Endothelial cell of umbilical vein (primary cell): ENCODE data around the gene APOBEC3A. TPM values are rescaled to one million over a fixed set of nuclear protein-coding genes. Genes with fewer than 3 reads are reported as not detected.

Experiments
- BruUV-seq: library from RNA; stranded (reverse); fragments of 400-500 nt; replicated peaks from 2 replicates; lab custom pipeline; 2021; lab: Mats Ljungman, UMichigan
- CTCF ChIA-PET: fragments of 300-600, 350-600 bp; sonication (Branson Sonifier 250); formaldehyde crosslinking; loops from one replicate; lab custom pipeline; 2021; ENCODE audit warnings: antibody characterized with exemption, inconsistent platforms; lab: Charles Lee
- POLR2A ChIA-PET: fragments of 300-600, 350-600 bp; sonication (Branson Sonifier 250); formaldehyde crosslinking; loops from one replicate; lab custom pipeline; 2021; ENCODE audit warnings: antibody characterized with exemption, inconsistent platforms; lab: Charles Lee
- DNase-seq: peaks from one replicate; pipeline ENCODE4 v3.0.0-alpha.2; 2011; ENCODE audit warnings: low read depth, low spot score
- FAIRE-seq: peaks from 2 replicates; lab custom pipeline; 2011; peaks lifted over from hg19 to GRCh38; lab: Jason Lieb, UNC
- H2AFZ ChIP-seq: 2 replicates; pipeline ENCODE4 v1.6.0; 2012; ENCODE audit warnings: low read depth, low read length, control low read depth, inconsistent platforms
- H3K27ac ChIP-seq: 2 replicates; pipeline ENCODE4 v1.5.1; 2011; ENCODE audit warnings: low read depth, mild to moderate bottlenecking, control low read depth, low read length, moderate library complexity; ENCODE audit not compliant: insufficient read depth
- H3K27me3 ChIP-seq, 2 experiments: 2 replicates each; pipeline versions ENCODE4 v1.6.0 to v1.6.1; 2011; ENCODE audit warnings: low read length in 2 of 2, mixed read lengths in 1 of 2; ENCODE audit not compliant: control insufficient read depth in 2 of 2, insufficient read depth in 2 of 2
- H3K36me3 ChIP-seq, 2 experiments: 2 replicates in 1 of 2; 3 replicates in 1 of 2; pipeline ENCODE4 v1.5.1; 2011; ENCODE audit warnings: low read length in 2 of 2, mild to moderate bottlenecking in 1 of 2, moderate library complexity in 1 of 2; ENCODE audit not compliant: control insufficient read depth in 2 of 2, insufficient read depth in 2 of 2; ENCODE audit errors: extremely low read depth in 1 of 2
- H3K4me1 ChIP-seq: 3 replicates; pipeline ENCODE4 v1.5.1; 2011; ENCODE audit warnings: mild to moderate bottlenecking, low read length; ENCODE audit not compliant: control insufficient read depth, insufficient read depth; ENCODE audit errors: extremely low read depth
- H3K4me2 ChIP-seq: 2 replicates; pipeline ENCODE4 v1.6.1; 2011; ENCODE audit warnings: low read length, control low read depth, mixed read lengths; ENCODE audit not compliant: insufficient read depth
- H3K4me3 ChIP-seq, 3 experiments: fragments of 200-600 bp in 1 of 3; sonication (generic), shearing (Covaris generic) in 1 of 3; replicated peaks in 1 of 3; 2 replicates each; pipeline ENCODE4 v1.5.1; 2011 to 2016; ENCODE audit warnings: control low read depth in 3 of 3, low read length in 3 of 3, mild to moderate bottlenecking in 2 of 3, inconsistent platforms in 1 of 3, low read depth in 1 of 3, moderate library complexity in 1 of 3; ENCODE audit not compliant: insufficient read depth in 1 of 3
- H3K79me2 ChIP-seq: 2 replicates; pipeline ENCODE4 v1.6.0; 2012; ENCODE audit warnings: low read length, inconsistent platforms; ENCODE audit not compliant: control insufficient read depth, insufficient read depth
- H3K9ac ChIP-seq: replicated peaks from 2 replicates; pipeline ENCODE3; 2011; ENCODE audit warnings: low read length, control low read depth; ENCODE audit not compliant: insufficient read depth; ENCODE audit errors: extremely low read depth
- H3K9me1 ChIP-seq: replicated peaks from 3 replicates; pipeline ENCODE4 v1.6.0; 2011; ENCODE audit warnings: mild to moderate bottlenecking, low read length; ENCODE audit not compliant: control insufficient read depth, insufficient read depth; ENCODE audit errors: extremely low read depth
- H3K9me3 ChIP-seq: replicated peaks from 2 replicates; pipeline ENCODE4 v1.5.1; 2012; ENCODE audit warnings: low read length, inconsistent platforms; ENCODE audit not compliant: control insufficient read depth, insufficient read depth
- H4K20me1 ChIP-seq: replicated peaks from 2 replicates; pipeline ENCODE3; 2011; ENCODE audit warnings: mild to moderate bottlenecking, low read length; ENCODE audit not compliant: control insufficient read depth, insufficient read depth; ENCODE audit errors: extremely low read depth
- EZH2 ChIP-seq: IDR thresholded peaks from 2 replicates; pipeline ENCODE4 v1.6.1; 2012; ENCODE audit warnings: borderline replicate concordance, low read depth, mild to moderate bottlenecking, moderate library complexity, low read length, inconsistent platforms; ENCODE audit not compliant: severe bottlenecking
- FOS ChIP-seq: IDR thresholded peaks from 2 replicates; pipeline ENCODE4 v1.6.1; 2011; ENCODE audit warnings: mild to moderate bottlenecking, low read length, moderate library complexity, borderline replicate concordance; ENCODE audit not compliant: insufficient read depth
- GATA2 ChIP-seq: IDR thresholded peaks from 2 replicates; pipeline ENCODE4 v1.7.0; 2011; ENCODE audit warnings: low read depth, mild to moderate bottlenecking, moderate library complexity, mixed read lengths, low read length; ENCODE audit not compliant: insufficient read length, insufficient read depth
- JUN ChIP-seq: IDR thresholded peaks from 2 replicates; pipeline ENCODE4 v1.6.1; 2011; ENCODE audit warnings: borderline replicate concordance, low read depth; ENCODE audit not compliant: insufficient read length, insufficient read depth
- MYC ChIP-seq: IDR thresholded peaks from one replicate; pipeline ENCODE4 v1.6.1; 2011; ENCODE audit warnings: mild to moderate bottlenecking, low read depth, low read length
- POLR2A ChIP-seq: IDR thresholded peaks from 2 replicates; pipeline ENCODE4 v1.6.1; 2012; ENCODE audit warnings: low read depth, mild to moderate bottlenecking, control low read depth, low read length
- POLR2AphosphoS5 ChIP-seq: IDR thresholded peaks from 2 replicates; pipeline ENCODE4 v1.6.1; 2012; ENCODE audit warnings: low read depth, mild to moderate bottlenecking, control low read depth, low read length, moderate library complexity; ENCODE audit not compliant: insufficient read depth
- dilution Hi-C: fragments of 300-500 bp; cut with MboI; formaldehyde crosslinking; loops from one replicate; pipeline ENCODE4 v1.15.0; 2019; ENCODE audit warnings: low sequenced_read_pairs; ENCODE audit not compliant: extremely low pct_ligation_motif_present
- intact Hi-C: fragments of 100-400 bp; cut with micrococcal nuclease; formaldehyde crosslinking; loops from one replicate; pipeline ENCODE4 v1.10.0; 2022
- polyA plus RNA-seq, 4 experiments: library from polyadenylated mRNA; depleted of rRNA in 3 of 4; stranded (reverse) in 3 of 4; unstranded in 1 of 4; fragments of >200 nt; gene quantifications; 2 replicates each; pipeline versions ENCODE4 v1.2.1 to v1.2.3, GENCODE V29; 2011 to 2012; ENCODE audit warnings: missing spikeins in 1 of 4
- total RNA-seq: library from RNA; stranded (reverse); gene quantifications from 2 replicates; pipeline ENCODE4 v1.2.3, GENCODE V29; 2021
- TF ChIP-seq, protein P1 (sequence below): IDR thresholded peaks from 2 replicates; pipeline ENCODE4 v1.6.1; 2011; ENCODE audit not compliant: insufficient read depth, insufficient read length
- TF ChIP-seq, protein P2 (sequence below), 2 donors: IDR thresholded peaks; 1 replicate in 1 of 2; 2 replicates in 1 of 2; pipeline ENCODE4 v1.5.1; 2011; ENCODE audit warnings: low read length in 2 of 2, mild to moderate bottlenecking in 2 of 2, moderate library complexity in 2 of 2, control low read depth in 1 of 2, inconsistent platforms in 1 of 2, low read depth in 1 of 2; ENCODE audit not compliant: insufficient read depth in 1 of 2; ENCODE audit errors: extremely low read depth in 1 of 2

APOBEC3A gene
- total and polyA plus RNA-seq, 2 donors (not counting 3 experiments of a cell fraction or from before 2014, with no cell fraction given), result not detected

DNA sequence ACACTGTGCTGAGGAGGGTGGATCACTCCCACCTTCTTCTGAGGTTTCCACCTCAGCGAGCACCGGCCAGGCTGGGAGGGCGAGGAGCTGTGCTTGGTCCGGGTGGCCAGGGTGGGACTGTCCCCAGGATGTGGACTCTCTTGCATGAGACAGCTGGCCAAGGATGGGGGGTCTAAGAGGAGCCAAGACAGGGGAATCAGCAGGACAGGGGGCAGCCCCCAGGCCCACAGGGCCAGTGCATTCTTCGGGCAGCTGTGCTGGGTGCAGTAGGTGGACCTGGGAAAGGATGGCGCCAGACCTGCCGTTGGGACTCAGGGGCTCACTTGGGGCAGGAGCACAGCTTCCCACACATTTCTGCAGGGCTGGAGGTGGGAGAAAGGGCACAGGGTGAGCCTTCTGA is 9.5 kb downstream of the APOBEC3A start:
- FAIRE-seq (no peak), DNase-seq (no peak)
- Histone ChIP-seq H3K4me2 (no peak overlapping the region), H3K36me3 (no peaks in the 10 kb centered on the region), H2AFZ (no peak overlapping the region), H3K4me3 (no peak overlapping the region), H3K4me1 (no peaks in the 10 kb centered on the region), H3K27ac (no peak overlapping the region), H3K27me3 (peaks cover 0 to 2% of the 10 kb centered on the region in 2 experiments), H3K9me3 (no peaks in the 10 kb centered on the region), H3K79me2 (no peaks in the 10 kb centered on the region), H3K9ac (no peak overlapping the region), H4K20me1 (no peaks in the 10 kb centered on the region), H3K9me1 (no peaks in the 10 kb centered on the region)
- intact Hi-C loops, result no loop called here
- POLR2A ChIA-PET, result no interaction called here
- CTCF ChIA-PET, result interaction anchor here (0.9 to 1.1 kb wide), 2 partner anchors 97 to 98 kb away, joined by 3 to 5 read pairs; no protein-coding TSS in a partner anchor
- TF ChIP-seq JUN (no peak), POLR2A (no peak), EZH2 (no peak), FOS (no peak), GATA2 (no peak), MYC (no peak), POLR2AphosphoS5 (no peak)
- TF ChIP-seq, protein P1, sequence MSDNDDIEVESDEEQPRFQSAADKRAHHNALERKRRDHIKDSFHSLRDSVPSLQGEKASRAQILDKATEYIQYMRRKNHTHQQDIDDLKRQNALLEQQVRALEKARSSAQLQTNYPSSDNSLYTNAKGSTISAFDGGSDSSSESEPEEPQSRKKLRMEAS, result no peak
- TF ChIP-seq, protein P2, sequence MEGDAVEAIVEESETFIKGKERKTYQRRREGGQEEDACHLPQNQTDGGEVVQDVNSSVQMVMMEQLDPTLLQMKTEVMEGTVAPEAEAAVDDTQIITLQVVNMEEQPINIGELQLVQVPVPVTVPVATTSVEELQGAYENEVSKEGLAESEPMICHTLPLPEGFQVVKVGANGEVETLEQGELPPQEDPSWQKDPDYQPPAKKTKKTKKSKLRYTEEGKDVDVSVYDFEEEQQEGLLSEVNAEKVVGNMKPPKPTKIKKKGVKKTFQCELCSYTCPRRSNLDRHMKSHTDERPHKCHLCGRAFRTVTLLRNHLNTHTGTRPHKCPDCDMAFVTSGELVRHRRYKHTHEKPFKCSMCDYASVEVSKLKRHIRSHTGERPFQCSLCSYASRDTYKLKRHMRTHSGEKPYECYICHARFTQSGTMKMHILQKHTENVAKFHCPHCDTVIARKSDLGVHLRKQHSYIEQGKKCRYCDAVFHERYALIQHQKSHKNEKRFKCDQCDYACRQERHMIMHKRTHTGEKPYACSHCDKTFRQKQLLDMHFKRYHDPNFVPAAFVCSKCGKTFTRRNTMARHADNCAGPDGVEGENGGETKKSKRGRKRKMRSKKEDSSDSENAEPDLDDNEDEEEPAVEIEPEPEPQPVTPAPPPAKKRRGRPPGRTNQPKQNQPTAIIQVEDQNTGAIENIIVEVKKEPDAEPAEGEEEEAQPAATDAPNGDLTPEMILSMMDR (IDR thresholded peaks at IDR 0.05; ENCODE audit: extremely low read depth in 1 of 2, insufficient read depth in 1 of 2, low read depth in 1 of 2, low read length in 2 of 2), result no peak
- dilution Hi-C loops, result no loop called here
- no TSS peak for BruUV-seq
